IPS-18a (cell line): ENCODE results near the gene RUNX3.

ENCODE experiments used
- H3K27ac ChIP-seq: one replicate; pipeline ENCODE4 v1.5.1; 2013; ENCODE audit warnings: low read length
- H3K27me3 ChIP-seq: one replicate; pipeline ENCODE4 v1.6.1; 2013; ENCODE audit warnings: mild to moderate bottlenecking, low read length; ENCODE audit not compliant: control insufficient read depth, insufficient read depth
- H3K36me3 ChIP-seq: one replicate; pipeline ENCODE4 v1.6.1; 2013; ENCODE audit warnings: low read depth, low read length; ENCODE audit not compliant: control insufficient read depth
- H3K4me1 ChIP-seq: one replicate; pipeline ENCODE4 v1.6.1; 2013; ENCODE audit warnings: low read depth, low read length; ENCODE audit not compliant: control insufficient read depth
- H3K4me3 ChIP-seq: one replicate; pipeline ENCODE4 v1.5.1; 2013; ENCODE audit warnings: low read length
- H3K9ac ChIP-seq: one replicate; pipeline ENCODE4 v1.6.1; 2013; ENCODE audit warnings: mild to moderate bottlenecking, low read length, moderate library complexity
- H3K9me3 ChIP-seq: one replicate; pipeline ENCODE4 v1.6.1; 2013; ENCODE audit warnings: low read depth, low read length; ENCODE audit not compliant: control insufficient read depth

RUNX3 gene

GRCh38 chr1:24850328-24850920, 79.7 kb downstream of the RUNX3 start:
- Histone ChIP-seq H3K9me3 (no peaks in the 10 kb centered on the region), H3K27ac (no peak overlapping the region), H3K4me3 (no peak overlapping the region), H3K9ac (no peak overlapping the region), H3K27me3 (peaks cover 17% of the 10 kb centered on the region), H3K36me3 (peaks cover under 1% of the 10 kb centered on the region), H3K4me1 (peaks cover 4% of the 10 kb centered on the region)

- H3K4me3 ChIP-seq: no peak overlapping the region
- H3K27ac ChIP-seq: no peak overlapping the region
- H3K9me3 ChIP-seq: no peaks in the 10 kb centered on the region
- peaks cover 3% of the 10 kb centered on the region for H3K36me3 ChIP-seq
- H3K9ac ChIP-seq: no peak overlapping the region
- H3K27me3 ChIP-seq: peaks cover 17% of the 10 kb centered on the region
- H3K4me1 ChIP-seq: peaks cover 4% of the 10 kb centered on the region
Measured at GRCh38 chr1:24849672-24850295, 80.3 kb downstream of the RUNX3 start.
